B cell (primary cell): ENCODE measurements around the gene ADM2.

Experiments
- EZH2 ChIP-seq: IDR thresholded peaks from 2 replicates; pipeline ENCODE4 v1.6.1; 2012; ENCODE audit warnings: borderline replicate concordance, low read depth, mild to moderate bottlenecking, moderate library complexity, low read length; ENCODE audit not compliant: insufficient read depth, poor library complexity, severe bottlenecking
- TF ChIP-seq, protein P1 (sequence below): fragments of 200-600 bp; IDR thresholded peaks from one replicate; pipeline ENCODE4 v1.8.0; 2022; ENCODE audit warnings: antibody characterized with exemption, mild to moderate bottlenecking

DNA sequence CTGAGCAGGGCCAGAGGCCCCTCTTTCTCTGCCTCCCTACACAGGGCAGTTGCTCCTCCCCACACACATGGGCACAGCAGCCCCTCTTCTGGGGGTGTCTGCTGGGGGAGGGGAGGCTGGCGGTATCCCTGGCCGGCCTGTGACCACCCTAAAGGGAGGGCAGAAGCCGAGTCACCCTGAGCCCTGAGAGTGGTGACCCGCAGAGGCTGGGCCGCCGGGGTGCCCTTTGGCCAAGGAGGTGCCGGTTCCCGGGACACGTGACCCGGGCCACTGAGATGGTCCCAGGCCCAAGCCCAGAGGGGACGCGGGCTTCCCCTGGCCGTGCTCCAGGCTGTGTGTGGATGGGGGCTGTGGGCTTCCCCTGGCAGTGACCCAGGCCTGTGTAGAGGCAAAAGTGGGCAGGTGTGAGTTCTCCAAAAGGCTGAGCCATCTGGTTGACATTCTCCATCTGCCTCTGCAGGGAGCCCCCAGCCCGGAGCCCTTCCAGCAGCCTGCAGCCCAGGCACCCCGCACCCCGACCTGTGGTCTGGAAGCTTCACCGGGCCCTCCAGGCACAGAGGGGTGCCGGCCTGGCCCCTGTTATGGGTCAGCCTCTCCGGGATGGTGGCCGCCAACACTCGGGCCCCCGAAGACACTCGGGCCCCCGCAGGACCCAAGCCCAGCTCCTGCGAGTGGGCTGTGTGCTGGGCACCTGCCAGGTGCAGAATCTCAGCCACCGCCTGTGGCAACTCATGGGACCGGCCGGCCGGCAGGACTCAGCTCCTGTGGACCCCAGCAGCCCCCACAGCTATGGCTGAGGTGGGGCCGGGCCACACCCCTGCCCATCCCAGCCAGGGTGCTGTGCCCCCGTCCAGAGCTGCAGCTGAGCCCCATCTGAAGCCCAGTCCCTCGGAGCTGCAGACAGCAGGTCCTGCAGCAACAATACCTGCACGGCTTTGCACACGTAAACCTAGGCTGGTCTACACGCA is 1.0 kb downstream of the ADM2 start:
- TF ChIP-seq, protein P1, sequence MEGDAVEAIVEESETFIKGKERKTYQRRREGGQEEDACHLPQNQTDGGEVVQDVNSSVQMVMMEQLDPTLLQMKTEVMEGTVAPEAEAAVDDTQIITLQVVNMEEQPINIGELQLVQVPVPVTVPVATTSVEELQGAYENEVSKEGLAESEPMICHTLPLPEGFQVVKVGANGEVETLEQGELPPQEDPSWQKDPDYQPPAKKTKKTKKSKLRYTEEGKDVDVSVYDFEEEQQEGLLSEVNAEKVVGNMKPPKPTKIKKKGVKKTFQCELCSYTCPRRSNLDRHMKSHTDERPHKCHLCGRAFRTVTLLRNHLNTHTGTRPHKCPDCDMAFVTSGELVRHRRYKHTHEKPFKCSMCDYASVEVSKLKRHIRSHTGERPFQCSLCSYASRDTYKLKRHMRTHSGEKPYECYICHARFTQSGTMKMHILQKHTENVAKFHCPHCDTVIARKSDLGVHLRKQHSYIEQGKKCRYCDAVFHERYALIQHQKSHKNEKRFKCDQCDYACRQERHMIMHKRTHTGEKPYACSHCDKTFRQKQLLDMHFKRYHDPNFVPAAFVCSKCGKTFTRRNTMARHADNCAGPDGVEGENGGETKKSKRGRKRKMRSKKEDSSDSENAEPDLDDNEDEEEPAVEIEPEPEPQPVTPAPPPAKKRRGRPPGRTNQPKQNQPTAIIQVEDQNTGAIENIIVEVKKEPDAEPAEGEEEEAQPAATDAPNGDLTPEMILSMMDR, result no peak
- no peak for TF ChIP-seq EZH2
